ENCODE data around the gene CCNJL. TPM values are rescaled to one million over a fixed set of nuclear protein-coding genes. Genes with fewer than 3 reads are reported as not detected.

Gene CCNJL
- total and polyA plus RNA-seq, 2 donors (not counting 1 experiment from before 2014, with no cell fraction given): 0.03 to 0.67 TPM

DNA sequence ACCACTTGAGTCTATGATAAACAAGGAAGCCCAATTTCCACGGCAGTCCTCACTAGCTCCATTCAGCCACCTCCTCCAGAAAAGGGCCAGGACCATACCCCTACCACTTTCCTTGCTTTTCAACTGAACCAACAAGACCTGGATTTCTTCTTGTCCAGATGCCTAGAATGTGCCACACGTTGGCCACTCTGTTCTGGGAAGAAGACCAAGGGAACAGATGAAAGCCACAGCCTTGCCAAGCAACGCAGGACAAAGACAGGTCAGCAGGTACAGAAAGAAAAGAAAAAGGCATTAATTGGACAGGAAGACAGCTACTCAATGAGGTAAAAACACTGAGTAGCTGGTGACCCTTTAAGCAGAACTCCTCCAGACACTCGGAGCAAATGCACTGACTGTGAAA lies 2.2 kb downstream of the CCNJL start:
- H3K36me3 ChIP-seq (replicated peaks in 1 of 2; ENCODE audit: control extremely low read depth in 1 of 2, control insufficient read depth in 1 of 2, extremely low read depth in 1 of 2, insufficient read depth in 2 of 2, low read length in 1 of 2): no peaks in the 10 kb centered on the region
- no peaks in the 10 kb centered on the region for H3K79me2 ChIP-seq (ENCODE audit: control insufficient read depth, insufficient read depth, low read length)
- H3K27me3 Mint-ChIP-seq: peaks cover 56% of the 10 kb centered on the region
- no peak overlapping the region for H3K27ac ChIP-seq (ENCODE audit: low read length in 2 of 2)
- no peak overlapping the region for H3K27ac Mint-ChIP-seq
- H3K4me3 ChIP-seq (ENCODE audit: control extremely low read depth in 1 of 5, extremely low read depth in 1 of 5, insufficient read depth in 1 of 5, low read depth in 2 of 5, low read length in 4 of 5): no peak overlapping the region
- no peak overlapping the region for H3K4me2 ChIP-seq (replicated peaks; ENCODE audit: low read depth, low read length, poor library complexity, severe bottlenecking)
- POLR2A ChIA-PET: no interaction called here
- H3K9ac ChIP-seq (ENCODE audit: low read length): no peak overlapping the region
- H3K4me3 Mint-ChIP-seq: no peak overlapping the region
- H3K4me1 Mint-ChIP-seq: peaks cover 6% of the 10 kb centered on the region
- DNase-seq (no peak), ATAC-seq (ENCODE audit: low read depth) (no peak)
- no peaks in the 10 kb centered on the region for H4K20me1 ChIP-seq (ENCODE audit: control insufficient read depth, insufficient read depth, low read length, poor library complexity, severe bottlenecking)
- TF ChIP-seq, protein P1, sequence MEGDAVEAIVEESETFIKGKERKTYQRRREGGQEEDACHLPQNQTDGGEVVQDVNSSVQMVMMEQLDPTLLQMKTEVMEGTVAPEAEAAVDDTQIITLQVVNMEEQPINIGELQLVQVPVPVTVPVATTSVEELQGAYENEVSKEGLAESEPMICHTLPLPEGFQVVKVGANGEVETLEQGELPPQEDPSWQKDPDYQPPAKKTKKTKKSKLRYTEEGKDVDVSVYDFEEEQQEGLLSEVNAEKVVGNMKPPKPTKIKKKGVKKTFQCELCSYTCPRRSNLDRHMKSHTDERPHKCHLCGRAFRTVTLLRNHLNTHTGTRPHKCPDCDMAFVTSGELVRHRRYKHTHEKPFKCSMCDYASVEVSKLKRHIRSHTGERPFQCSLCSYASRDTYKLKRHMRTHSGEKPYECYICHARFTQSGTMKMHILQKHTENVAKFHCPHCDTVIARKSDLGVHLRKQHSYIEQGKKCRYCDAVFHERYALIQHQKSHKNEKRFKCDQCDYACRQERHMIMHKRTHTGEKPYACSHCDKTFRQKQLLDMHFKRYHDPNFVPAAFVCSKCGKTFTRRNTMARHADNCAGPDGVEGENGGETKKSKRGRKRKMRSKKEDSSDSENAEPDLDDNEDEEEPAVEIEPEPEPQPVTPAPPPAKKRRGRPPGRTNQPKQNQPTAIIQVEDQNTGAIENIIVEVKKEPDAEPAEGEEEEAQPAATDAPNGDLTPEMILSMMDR (IDR thresholded peaks at IDR 0.05): no peak
- no peak for TF ChIP-seq EZH2 (IDR thresholded peaks at IDR 0.05; ENCODE audit: borderline replicate concordance, insufficient read depth, low read depth, low read length, poor library complexity, severe bottlenecking)
- 95% methylated on average over 4 of the region's 4 CpGs for WGBS (ENCODE audit: insufficient coverage)
- CTCF ChIA-PET: no interaction called here
- H3K4me1 ChIP-seq (ENCODE audit: control insufficient read depth in 2 of 2, insufficient read depth in 2 of 2, low read length in 2 of 2): peaks cover 8 to 14% of the 10 kb centered on the region in 2 donors
- H3K9me3 ChIP-seq (ENCODE audit: control extremely low read depth in 1 of 3, control insufficient read depth in 2 of 3, insufficient read depth in 1 of 3, low read length in 2 of 3): no peaks in the 10 kb centered on the region
- H3K9me3 Mint-ChIP-seq (ENCODE audit: insufficient read depth): no peaks in the 10 kb centered on the region
- intact Hi-C loops (cut with micrococcal nuclease): no loop called here
- H3K27me3 ChIP-seq (replicated peaks in 1 of 4; ENCODE audit: control extremely low read depth in 1 of 4, control insufficient read depth in 3 of 4, insufficient read depth in 4 of 4, low read length in 3 of 4): peaks cover 0 to 26% (median 17%) of the 10 kb centered on the region in 4 experiments
- H2AFZ ChIP-seq (ENCODE audit: insufficient read depth, low read depth, low read length, poor library complexity, severe bottlenecking): no peak overlapping the region

DNA sequence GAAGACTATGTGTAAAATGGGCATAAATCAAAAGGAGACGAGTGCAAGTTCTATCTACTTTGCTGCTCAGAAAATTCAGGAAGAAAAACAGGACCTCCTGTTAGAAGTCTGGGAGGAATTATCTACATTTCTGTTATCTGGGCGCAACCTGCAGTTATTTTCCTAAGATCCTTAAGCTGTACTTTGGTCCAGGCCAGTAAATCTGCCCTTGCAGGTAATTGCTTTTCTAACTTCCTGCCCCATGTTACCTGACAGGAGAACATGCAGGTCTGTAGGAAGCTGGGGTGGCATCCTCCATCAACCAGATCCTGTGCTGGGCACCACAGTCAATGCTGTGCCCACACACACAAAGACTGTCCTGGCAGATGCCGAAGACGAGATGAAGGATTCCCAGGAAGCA lies 5.7 kb downstream of the CCNJL start:
- Mint-ChIP-seq H3K9me3 (ENCODE audit: insufficient read depth) (no peaks in the 10 kb centered on the region), H3K4me1 (peaks cover 2% of the 10 kb centered on the region), H3K27ac (no peak overlapping the region), H3K4me3 (no peak overlapping the region), H3K27me3 (peaks cover 57% of the 10 kb centered on the region)
- POLR2A ChIA-PET: no interaction called here
- Histone ChIP-seq H2AFZ (ENCODE audit: insufficient read depth, low read depth, low read length, poor library complexity, severe bottlenecking) (no peak overlapping the region), H4K20me1 (ENCODE audit: control insufficient read depth, insufficient read depth, low read length, poor library complexity, severe bottlenecking) (no peaks in the 10 kb centered on the region), H3K4me3 (ENCODE audit: control extremely low read depth in 1 of 5, extremely low read depth in 1 of 5, insufficient read depth in 1 of 5, low read depth in 2 of 5, low read length in 4 of 5) (no peak overlapping the region), H3K4me1 (ENCODE audit: control insufficient read depth in 2 of 2, insufficient read depth in 2 of 2, low read length in 2 of 2) (peaks cover 3 to 4% of the 10 kb centered on the region in 2 donors), H3K9ac (ENCODE audit: low read length) (no peak overlapping the region), H3K9me3 (ENCODE audit: control extremely low read depth in 1 of 3, control insufficient read depth in 2 of 3, insufficient read depth in 1 of 3, low read length in 2 of 3) (no peaks in the 10 kb centered on the region), H3K27ac (ENCODE audit: low read length in 2 of 2) (no peak overlapping the region), H3K36me3 (replicated peaks in 1 of 2; ENCODE audit: control extremely low read depth in 1 of 2, control insufficient read depth in 1 of 2, extremely low read depth in 1 of 2, insufficient read depth in 2 of 2, low read length in 1 of 2) (no peaks in the 10 kb centered on the region), H3K27me3 (replicated peaks in 1 of 4; ENCODE audit: control extremely low read depth in 1 of 4, control insufficient read depth in 3 of 4, insufficient read depth in 4 of 4, low read length in 3 of 4) (peaks cover 0 to 13% (median 9%) of the 10 kb centered on the region in 4 experiments), H3K79me2 (ENCODE audit: control insufficient read depth, insufficient read depth, low read length) (no peaks in the 10 kb centered on the region), H3K4me2 (replicated peaks; ENCODE audit: low read depth, low read length, poor library complexity, severe bottlenecking) (no peak overlapping the region)
- DNase-seq: no peak
- no peak for TF ChIP-seq EZH2 (IDR thresholded peaks at IDR 0.05; ENCODE audit: borderline replicate concordance, insufficient read depth, low read depth, low read length, poor library complexity, severe bottlenecking)
- TF ChIP-seq, protein P1 (IDR thresholded peaks at IDR 0.05): no peak
- intact Hi-C loops (cut with micrococcal nuclease): no loop called here
- 100% methylated on average over 2 of the region's 4 CpGs for WGBS (ENCODE audit: insufficient coverage)
- no peak for ATAC-seq (ENCODE audit: low read depth)
- CTCF ChIA-PET: no interaction called here

Data from B cell (primary cell).